ENCODE results near the gene SMARCC1. TPM values are rescaled to one million over a fixed set of nuclear protein-coding genes. Genes with fewer than 3 reads are reported as not detected.

SMARCC1 gene
- total RNA-seq, 2 experiments from 2014 or later: 74.2 to 76.2 TPM

GRCh38 chr3:47804577-47804976, 22.9 kb upstream of the SMARCC1 start:
- Mint-ChIP-seq H3K36me3 (ENCODE audit: low read depth) (peaks cover 3% of the 10 kb centered on the region), H3K27me3 (no peaks in the 10 kb centered on the region), H3K27ac (peak overlapping the region; percentile 96), H3K4me3 (peak overlapping the region; percentile 95), H3K4me1 (ENCODE audit: low read depth) (peaks cover 20% of the 10 kb centered on the region), H3K9me3 (no peaks in the 10 kb centered on the region)
- intact Hi-C loops (cut with DNase I, micrococcal nuclease): loop anchor here (5.0 to 10.0 kb wide), 3 partner anchors 282 to 420 kb away; partner anchors contain the start of gene PTPN23 (in 1 of the 2)
- POLR2A ChIA-PET: interaction anchor here (0.9 to 1.5 kb wide), 2 partner anchors 18 to 20 kb away, joined by 3 read pairs; no protein-coding TSS in a partner anchor
- Histone ChIP-seq H3K36me3 (ENCODE audit: insufficient read depth, low read length) (peaks cover 15% of the 10 kb centered on the region), H3K4me1 (ENCODE audit: insufficient read depth, low read length) (peaks cover 26% of the 10 kb centered on the region), H3K27ac (ENCODE audit: low read depth in 1 of 2, low read length in 2 of 2) (no peak overlapping the region), H3K4me3 (ENCODE audit: low read length) (no peak overlapping the region), H3K27me3 (ENCODE audit: control insufficient read depth in 1 of 2, insufficient read depth in 2 of 2, low read length in 2 of 2) (no peaks in the 10 kb centered on the region), H3K9me3 (ENCODE audit: control insufficient read depth in 1 of 2, insufficient read depth in 1 of 2, low read length in 2 of 2) (no peaks in the 10 kb centered on the region)
- no peak for TF ChIP-seq CTCF (IDR thresholded peaks at IDR 0.05)
- no peak for DNase-seq
- CTCF ChIA-PET: interaction anchor here (0.9 to 2.1 kb wide), 3 partner anchors 15 to 23 kb away, joined by 3 to 8 read pairs (median 4); no protein-coding TSS in a partner anchor
- ATAC-seq (ENCODE audit: poor library complexity): no peak

DNA sequence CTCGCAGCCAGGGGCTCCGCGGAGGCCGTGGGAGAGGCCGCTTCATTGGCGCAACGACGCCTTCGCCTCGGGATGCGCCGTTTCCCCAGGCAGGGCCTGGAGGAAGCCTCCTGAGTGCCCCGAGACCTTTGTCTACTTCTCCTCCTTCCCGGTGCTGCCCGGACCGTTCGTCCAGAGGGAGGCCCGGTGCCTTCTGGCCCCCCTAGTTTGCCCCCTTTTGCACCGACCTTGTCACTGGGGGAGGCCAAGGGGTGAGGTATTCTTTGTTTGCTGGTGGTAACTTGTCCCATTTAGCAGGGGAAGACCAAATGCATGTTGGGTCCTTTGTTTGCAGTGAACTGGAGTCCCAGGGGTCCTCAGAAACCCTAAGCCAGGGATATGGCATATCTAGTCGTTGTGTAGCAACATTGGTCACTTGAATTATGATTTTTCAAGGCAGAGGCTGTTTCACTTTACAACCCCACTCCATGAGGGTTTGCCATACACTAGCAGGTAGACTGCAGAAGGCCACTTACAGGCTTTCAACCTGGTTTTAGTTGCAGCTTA, 21.9 kb upstream of the SMARCC1 start:
- H3K4me3 ChIP-seq (ENCODE audit: low read length): peak overlapping the region; percentile 98
- H3K27ac ChIP-seq (ENCODE audit: low read depth in 1 of 2, low read length in 2 of 2): peak overlapping the region; percentile 76 to 85
- H3K9me3 ChIP-seq (ENCODE audit: control insufficient read depth in 1 of 2, insufficient read depth in 1 of 2, low read length in 2 of 2): no peaks in the 10 kb centered on the region
- ChIA-PET CTCF (interaction anchor here (1.7 to 2.1 kb wide), 2 partner anchors 14 to 21 kb away, joined by 4 to 8 read pairs; no protein-coding TSS in a partner anchor), POLR2A (no interaction called here)
- Mint-ChIP-seq H3K9me3 (no peaks in the 10 kb centered on the region), H3K27ac (peak overlapping the region; percentile 96), H3K27me3 (no peaks in the 10 kb centered on the region), H3K4me1 (ENCODE audit: low read depth) (peaks cover 20% of the 10 kb centered on the region), H3K36me3 (ENCODE audit: low read depth) (no peaks in the 10 kb centered on the region), H3K4me3 (peak overlapping the region; percentile 95)
- H3K36me3 ChIP-seq (ENCODE audit: insufficient read depth, low read length): peaks cover 12% of the 10 kb centered on the region
- ATAC-seq (ENCODE audit: poor library complexity) (peak; percentile 22), DNase-seq (peak in 2 of 14 experiments; percentile 10 to 20)
- no peaks in the 10 kb centered on the region for H3K27me3 ChIP-seq (ENCODE audit: control insufficient read depth in 1 of 2, insufficient read depth in 2 of 2, low read length in 2 of 2)
- intact Hi-C loops (cut with DNase I, micrococcal nuclease): loop anchor here (1.0 to 10.0 kb wide), 6 partner anchors 21 to 419 kb away; partner anchors contain the start of genes ELP6 (in 1 of the 2), PTPN23 (in 1 of the 2) and SMARCC1 (in 1 of the 2)
- no peak for TF ChIP-seq CTCF (IDR thresholded peaks at IDR 0.05)
- peaks cover 26% of the 10 kb centered on the region for H3K4me1 ChIP-seq (ENCODE audit: insufficient read depth, low read length)

DNA sequence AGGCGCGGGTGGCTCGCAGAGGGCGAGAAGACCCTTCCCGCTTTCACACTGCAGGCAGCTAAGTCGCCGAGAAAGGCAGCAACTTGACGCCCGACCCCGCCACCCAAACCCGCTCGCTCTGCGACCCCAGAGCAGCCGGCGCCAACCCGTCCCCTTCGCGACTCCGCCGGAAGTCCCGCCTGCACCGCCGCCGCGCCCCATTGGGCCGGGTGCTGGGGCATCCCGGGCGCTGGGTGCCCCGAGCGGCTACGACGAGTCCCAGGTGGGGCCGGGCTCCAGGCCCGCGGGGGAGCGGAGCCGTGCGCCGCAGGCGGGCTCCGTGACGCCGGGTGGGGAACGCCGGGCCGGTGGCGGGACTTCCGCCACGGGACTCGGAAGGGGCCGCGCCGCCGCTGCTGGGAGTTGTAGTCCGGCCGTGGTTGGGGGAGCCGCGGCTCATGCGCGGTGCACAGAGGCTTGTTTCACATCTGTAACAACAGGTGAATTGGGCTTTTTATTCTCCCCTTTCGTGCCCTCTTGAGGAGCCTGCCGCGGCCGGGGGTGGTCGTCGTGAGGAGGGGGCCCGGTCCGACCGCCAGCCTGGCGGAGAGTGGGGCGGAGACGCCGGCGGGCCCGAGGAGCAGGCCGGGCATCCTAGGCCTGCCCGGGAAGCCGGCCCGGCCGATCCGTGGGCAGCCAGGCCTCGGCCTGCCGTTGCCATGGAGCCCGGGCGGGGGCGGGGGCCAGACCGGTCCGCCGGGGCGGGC, 21.2 kb upstream of the SMARCC1 start, which contains the start of gene DHX30:
Gene DHX30, plus strand, starts transcription at position 405 of the 746 bp plus-strand sequence. CDS start 7,546 bp downstream, outside the sequence.
- Mint-ChIP-seq H3K36me3 (ENCODE audit: low read depth) (no peaks in the 10 kb centered on the region), H3K9me3 (no peaks in the 10 kb centered on the region), H3K4me1 (ENCODE audit: low read depth) (peaks cover 20% of the 10 kb centered on the region), H3K27me3 (no peaks in the 10 kb centered on the region), H3K27ac (peak within 1 kb of the TSS; percentile 96), H3K4me3 (peak within 1 kb of the TSS; percentile 97)
- Histone ChIP-seq H3K27me3 (ENCODE audit: control insufficient read depth in 1 of 2, insufficient read depth in 2 of 2, low read length in 2 of 2) (no peaks in the 10 kb centered on the region), H3K36me3 (ENCODE audit: insufficient read depth, low read length) (peaks cover 7% of the 10 kb centered on the region), H3K4me3 (ENCODE audit: low read length) (peak within 1 kb of the TSS; percentile 98), H3K4me1 (ENCODE audit: insufficient read depth, low read length) (peaks cover 26% of the 10 kb centered on the region), H3K9me3 (ENCODE audit: control insufficient read depth in 1 of 2, insufficient read depth in 1 of 2, low read length in 2 of 2) (no peaks in the 10 kb centered on the region), H3K27ac (ENCODE audit: low read depth in 1 of 2, low read length in 2 of 2) (peak within 1 kb of the TSS; percentile 83 to 85)
- DNase-seq: peak; percentile 63 to 94 (median 80)
- CTCF ChIA-PET: interaction anchor here (1.0 to 1.7 kb wide), 4 partner anchors 13 to 282 kb away, joined by 3 to 4 read pairs (median 4); no protein-coding TSS in a partner anchor
- peak; percentile 90 for ATAC-seq (ENCODE audit: poor library complexity)
- intact Hi-C loops (cut with DNase I, micrococcal nuclease): loop anchor here (1.0 to 10.0 kb wide), 6 partner anchors 22 to 418 kb away; partner anchors contain the start of genes ELP6 (in 1 of the 2), PTPN23 (in 1 of the 2) and SMARCC1 (in 1 of the 2)
- POLR2A ChIA-PET: interaction anchor here (0.7 to 2.1 kb wide), 5 partner anchors 10 to 22 kb away, joined by 3 to 15 read pairs (median 7); partner anchors contain the start of gene SMARCC1
- no peak for TF ChIP-seq CTCF (IDR thresholded peaks at IDR 0.05)
